GM23338 (cell line): ENCODE measurements around the gene CDC26. TPM values are rescaled to one million over a fixed set of nuclear protein-coding genes. Genes with fewer than 3 reads are reported as not detected.

ENCODE experiments used
- ATAC-seq: fragments of 200-7000 bp; cut with Tn5 transposase; 3 replicates; pipeline ENCODE4 v1.9.1; 2020
- DNase-seq: peaks from one replicate; pipeline ENCODE4 v3.0.0-alpha.2; 2015; ENCODE audit warnings: low spot score
- H2AFZ ChIP-seq: fragments of 200-600 bp; sonication (generic); 2 replicates; pipeline ENCODE4 v1.8.0; 2016; ENCODE audit warnings: antibody characterized with exemption, mild to moderate bottlenecking, moderate library complexity
- H3F3A ChIP-seq: fragments of 200-600 bp; sonication (generic); replicated peaks from 2 replicates; pipeline ENCODE4 v1.8.0; 2017; ENCODE audit warnings: antibody characterized with exemption, mixed run types, low read depth
- H3K27ac ChIP-seq: fragments of 200-600 bp; sonication (generic); 2 replicates; pipeline ENCODE4 v1.6.1; 2016; ENCODE audit warnings: low read depth
- H3K27me3 ChIP-seq: fragments of 200-600 bp; sonication (generic); 2 replicates; pipeline ENCODE4 v1.8.0; 2016; ENCODE audit warnings: mild to moderate bottlenecking, mixed run types, moderate library complexity; ENCODE audit not compliant: insufficient read depth
- H3K36me3 ChIP-seq: fragments of 200-600 bp; sonication (generic); 2 replicates; pipeline ENCODE4 v1.8.0; 2016; ENCODE audit warnings: mild to moderate bottlenecking; ENCODE audit not compliant: insufficient read depth
- H3K4me1 ChIP-seq: fragments of 200-600 bp; sonication (generic); 2 replicates; pipeline ENCODE4 v1.8.0; 2016; ENCODE audit warnings: mild to moderate bottlenecking, moderate library complexity; ENCODE audit not compliant: insufficient read depth
- H3K4me2 ChIP-seq: fragments of 200-600 bp; sonication (generic); 2 replicates; pipeline ENCODE4 v1.7.1; 2017; ENCODE audit warnings: mixed run types
- H3K4me3 ChIP-seq: fragments of 200-600 bp; sonication (generic); 2 replicates; pipeline ENCODE4 v1.6.1; 2016; ENCODE audit warnings: mixed run types
- H3K79me2 ChIP-seq: fragments of 200-600 bp; sonication (generic); replicated peaks from 2 replicates; pipeline ENCODE4 v1.8.0; 2017; ENCODE audit warnings: mild to moderate bottlenecking; ENCODE audit not compliant: insufficient read depth
- H3K9me2 ChIP-seq: fragments of 200-600 bp; sonication (generic); 2 replicates; pipeline ENCODE4 v1.8.0; 2017; ENCODE audit not compliant: insufficient read depth
- H4K20me1 ChIP-seq: fragments of 200-600 bp; sonication (generic); replicated peaks from 2 replicates; pipeline ENCODE4 v1.8.0; 2017; ENCODE audit warnings: mild to moderate bottlenecking; ENCODE audit not compliant: insufficient read depth
- H3K27ac Mint-ChIP-seq: 2 replicates; pipeline ENCODE4 v1.8.0; 2020; ENCODE audit warnings: inconsistent platforms, mild to moderate bottlenecking, moderate library complexity, mixed read lengths
- H3K27me3 Mint-ChIP-seq: 3 replicates; pipeline ENCODE4 v1.8.0; 2022; ENCODE audit warnings: low read depth, mild to moderate bottlenecking, moderate library complexity, mixed read lengths, inconsistent platforms; ENCODE audit not compliant: insufficient read depth, poor library complexity
- H3K36me3 Mint-ChIP-seq: 3 replicates; pipeline ENCODE4 v1.8.0; 2021; ENCODE audit warnings: low read depth, mild to moderate bottlenecking, inconsistent platforms, moderate library complexity, mixed read lengths
- H3K4me1 Mint-ChIP-seq: 3 replicates; pipeline ENCODE4 v1.8.0; 2020; ENCODE audit warnings: mild to moderate bottlenecking, inconsistent platforms, mixed read lengths
- H3K4me3 Mint-ChIP-seq: 3 replicates; pipeline ENCODE4 v1.8.0; 2021; ENCODE audit warnings: moderate library complexity, mild to moderate bottlenecking, inconsistent platforms, mixed read lengths
- H3K9me3 Mint-ChIP-seq: 3 replicates; pipeline ENCODE4 v1.8.0; 2020; ENCODE audit warnings: moderate library complexity, mild to moderate bottlenecking, inconsistent platforms, mixed read lengths
- CREB1 ChIP-seq: fragments of 250-450 bp; sonication (Bioruptor Pico); IDR thresholded peaks from 2 replicates; pipeline ENCODE4 v1.5.0; 2020; ENCODE audit warnings: low read depth, mild to moderate bottlenecking, moderate library complexity
- EZH2 ChIP-seq: fragments of 200-600 bp; sonication (generic); IDR thresholded peaks from one replicate; pipeline ENCODE4 v1.8.0; 2017; ENCODE audit warnings: antibody characterized with exemption, mild to moderate bottlenecking, low read depth; ENCODE audit not compliant: unreplicated experiment
- EZH2phosphoT487 ChIP-seq: fragments of 200-600 bp; sonication (generic); IDR thresholded peaks from one replicate; pipeline ENCODE4 v1.8.1; 2018; ENCODE audit warnings: antibody characterized with exemption; ENCODE audit not compliant: unreplicated experiment
- STAT1 ChIP-seq: IDR thresholded peaks from one replicate; pipeline ENCODE4 v1.6.1; 2016; ENCODE audit warnings: antibody characterized with exemption; ENCODE audit not compliant: unreplicated experiment
- polyA plus RNA-seq: library from polyadenylated mRNA; unstranded; fragments of >200 nt; fragmentation: Nextera tagmentation; extraction: Ambion mirVana; gene quantifications from 2 replicates; pipeline ENCODE4 v1.2.1, GENCODE V29; 2016
- total RNA-seq: library from RNA; depleted of rRNA; stranded (reverse); fragments of >200 nt; shearing (Covaris generic); gene quantifications from 2 replicates; pipeline ENCODE4 v1.2.3, GENCODE V29; 2014
- TF ChIP-seq, protein P1 (sequence below), 2 experiments: fragments of 200-600 bp in 1 of 2; sonication (generic) in 1 of 2; conservative IDR thresholded peaks; 2 replicates each; pipeline versions ENCODE4 v1.5.1 to v1.6.1; 2016 to 2017; ENCODE audit warnings: antibody characterized with exemption in 2 of 2, low read depth in 2 of 2, mild to moderate bottlenecking in 2 of 2, moderate library complexity in 1 of 2
- TF ChIP-seq, protein P2 (sequence below): IDR thresholded peaks from one replicate; pipeline ENCODE4 v1.6.1; 2018; ENCODE audit warnings: antibody characterized with exemption; ENCODE audit not compliant: unreplicated experiment

The CDC26 gene
- total and polyA plus RNA-seq, 2 experiments from 2014 or later, result 34.9 to 112 TPM

DNA sequence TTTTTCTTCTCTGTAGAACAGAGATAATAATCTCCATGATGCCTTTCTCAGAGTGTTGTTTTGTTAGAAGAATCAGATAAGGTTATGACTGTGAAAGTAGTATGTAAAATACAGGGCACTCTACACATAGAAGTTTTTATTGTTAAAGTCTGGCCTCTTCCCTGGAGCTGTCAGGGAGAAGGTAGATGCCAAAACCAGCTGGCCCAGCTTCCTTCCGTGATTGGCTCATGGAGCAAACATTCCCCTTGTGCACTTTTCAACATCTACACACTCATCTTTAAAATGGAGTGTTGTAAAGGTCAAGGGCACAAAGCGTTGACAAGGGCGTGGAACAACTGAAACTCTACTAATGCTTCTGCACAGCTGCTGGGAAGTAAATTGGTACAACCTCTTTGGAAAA, 35.2 kb upstream of the CDC26 start (continued):
- TF ChIP-seq, protein P1, sequence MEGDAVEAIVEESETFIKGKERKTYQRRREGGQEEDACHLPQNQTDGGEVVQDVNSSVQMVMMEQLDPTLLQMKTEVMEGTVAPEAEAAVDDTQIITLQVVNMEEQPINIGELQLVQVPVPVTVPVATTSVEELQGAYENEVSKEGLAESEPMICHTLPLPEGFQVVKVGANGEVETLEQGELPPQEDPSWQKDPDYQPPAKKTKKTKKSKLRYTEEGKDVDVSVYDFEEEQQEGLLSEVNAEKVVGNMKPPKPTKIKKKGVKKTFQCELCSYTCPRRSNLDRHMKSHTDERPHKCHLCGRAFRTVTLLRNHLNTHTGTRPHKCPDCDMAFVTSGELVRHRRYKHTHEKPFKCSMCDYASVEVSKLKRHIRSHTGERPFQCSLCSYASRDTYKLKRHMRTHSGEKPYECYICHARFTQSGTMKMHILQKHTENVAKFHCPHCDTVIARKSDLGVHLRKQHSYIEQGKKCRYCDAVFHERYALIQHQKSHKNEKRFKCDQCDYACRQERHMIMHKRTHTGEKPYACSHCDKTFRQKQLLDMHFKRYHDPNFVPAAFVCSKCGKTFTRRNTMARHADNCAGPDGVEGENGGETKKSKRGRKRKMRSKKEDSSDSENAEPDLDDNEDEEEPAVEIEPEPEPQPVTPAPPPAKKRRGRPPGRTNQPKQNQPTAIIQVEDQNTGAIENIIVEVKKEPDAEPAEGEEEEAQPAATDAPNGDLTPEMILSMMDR (conservative IDR thresholded peaks at IDR 0.05; ENCODE audit: low read depth in 2 of 2), result no peak
- TF ChIP-seq EZH2phosphoT487 (no peak), EZH2 (no peak), CREB1 (CRISPR knock-in tag) (no peak), STAT1 (no peak)
- TF ChIP-seq, protein P2, sequence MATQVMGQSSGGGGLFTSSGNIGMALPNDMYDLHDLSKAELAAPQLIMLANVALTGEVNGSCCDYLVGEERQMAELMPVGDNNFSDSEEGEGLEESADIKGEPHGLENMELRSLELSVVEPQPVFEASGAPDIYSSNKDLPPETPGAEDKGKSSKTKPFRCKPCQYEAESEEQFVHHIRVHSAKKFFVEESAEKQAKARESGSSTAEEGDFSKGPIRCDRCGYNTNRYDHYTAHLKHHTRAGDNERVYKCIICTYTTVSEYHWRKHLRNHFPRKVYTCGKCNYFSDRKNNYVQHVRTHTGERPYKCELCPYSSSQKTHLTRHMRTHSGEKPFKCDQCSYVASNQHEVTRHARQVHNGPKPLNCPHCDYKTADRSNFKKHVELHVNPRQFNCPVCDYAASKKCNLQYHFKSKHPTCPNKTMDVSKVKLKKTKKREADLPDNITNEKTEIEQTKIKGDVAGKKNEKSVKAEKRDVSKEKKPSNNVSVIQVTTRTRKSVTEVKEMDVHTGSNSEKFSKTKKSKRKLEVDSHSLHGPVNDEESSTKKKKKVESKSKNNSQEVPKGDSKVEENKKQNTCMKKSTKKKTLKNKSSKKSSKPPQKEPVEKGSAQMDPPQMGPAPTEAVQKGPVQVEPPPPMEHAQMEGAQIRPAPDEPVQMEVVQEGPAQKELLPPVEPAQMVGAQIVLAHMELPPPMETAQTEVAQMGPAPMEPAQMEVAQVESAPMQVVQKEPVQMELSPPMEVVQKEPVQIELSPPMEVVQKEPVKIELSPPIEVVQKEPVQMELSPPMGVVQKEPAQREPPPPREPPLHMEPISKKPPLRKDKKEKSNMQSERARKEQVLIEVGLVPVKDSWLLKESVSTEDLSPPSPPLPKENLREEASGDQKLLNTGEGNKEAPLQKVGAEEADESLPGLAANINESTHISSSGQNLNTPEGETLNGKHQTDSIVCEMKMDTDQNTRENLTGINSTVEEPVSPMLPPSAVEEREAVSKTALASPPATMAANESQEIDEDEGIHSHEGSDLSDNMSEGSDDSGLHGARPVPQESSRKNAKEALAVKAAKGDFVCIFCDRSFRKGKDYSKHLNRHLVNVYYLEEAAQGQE, result no peak

DNA sequence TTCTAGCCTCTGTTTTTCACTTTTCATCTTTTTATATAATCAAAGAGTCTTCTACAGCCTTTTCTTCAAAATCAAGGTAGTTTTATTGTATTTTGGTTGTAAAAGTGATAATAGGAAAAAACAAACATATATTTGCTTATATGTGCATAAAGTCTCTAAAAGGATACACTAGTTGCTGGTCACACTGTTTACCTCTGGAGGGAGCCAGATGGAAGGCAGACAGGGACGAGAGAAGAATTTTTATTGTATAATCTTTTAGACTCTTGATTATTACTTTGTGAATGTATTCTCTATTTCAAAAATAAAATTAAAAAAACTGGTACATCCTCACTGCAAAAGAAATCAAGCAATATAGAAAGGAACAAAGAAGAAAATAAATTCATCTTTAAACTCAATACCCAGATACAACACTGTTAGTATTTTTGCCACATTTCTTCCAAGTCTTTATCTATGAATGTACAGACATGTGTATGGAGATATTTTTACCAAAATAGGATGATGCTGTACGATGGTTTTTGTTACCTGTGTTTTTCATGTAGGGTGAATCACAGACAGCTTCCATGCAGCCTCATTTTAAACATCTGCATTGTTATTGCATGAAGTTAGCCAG, 33.9 kb upstream of the CDC26 start:
- no peaks in the 10 kb centered on the region for H3K36me3 Mint-ChIP-seq
- Histone ChIP-seq H3K36me3 (no peaks in the 10 kb centered on the region), H3K4me2 (no peak overlapping the region), H3F3A (no peaks in the 10 kb centered on the region), H4K20me1 (peaks cover 4% of the 10 kb centered on the region; the same call in 1 of the 2 replicates), H3K27me3 (no peaks in the 10 kb centered on the region), H3K79me2 (no peaks in the 10 kb centered on the region), H3K4me3 (no peak overlapping the region), H3K27ac (no peak overlapping the region), H3K9me2 (no peaks in the 10 kb centered on the region), H2AFZ (no peak overlapping the region), H3K4me1 (no peaks in the 10 kb centered on the region)
- no peaks in the 10 kb centered on the region for H3K9me3 Mint-ChIP-seq
- H3K4me1 Mint-ChIP-seq, result no peaks in the 10 kb centered on the region
- DNase-seq (peak; percentile 51), ATAC-seq (no peak; the same call in 2 of the 3 replicates)
- no peak overlapping the region for H3K27ac Mint-ChIP-seq
- TF ChIP-seq, protein P1 (conservative IDR thresholded peaks at IDR 0.05; ENCODE audit: low read depth in 2 of 2), result peak; percentile 76 to 92
- no peak for TF ChIP-seq EZH2
- H3K27me3 Mint-ChIP-seq, result peaks cover 2% of the 10 kb centered on the region
- H3K4me3 Mint-ChIP-seq, result no peak overlapping the region
